A673 (cell line): ENCODE results near the gene ZNF205.

Source experiments
- CTCF ChIP-seq: fragments of 300-800, 200-600 bp; sonication (generic); conservative IDR thresholded peaks from 2 replicates; pipeline ENCODE4 v1.5.1; 2017; ENCODE audit warnings: low read depth, mild to moderate bottlenecking, antibody characterized with exemption, low read length, moderate library complexity, mixed read lengths
- EZH2 ChIP-seq: fragments of 200-600 bp; sonication (generic); IDR thresholded peaks from 2 replicates; pipeline ENCODE4 v1.6.1; 2017; ENCODE audit warnings: borderline replicate concordance, low read depth, mild to moderate bottlenecking, mixed read lengths, antibody characterized with exemption, low read length; ENCODE audit not compliant: poor library complexity, severe bottlenecking

GRCh38 chr16:3152277-3152990 is 40.0 kb downstream of the ZNF205 start:
- TF ChIP-seq CTCF (peak; percentile 48), EZH2 (no peak)
